ENCODE measurements around the gene DENND1A.

DNA sequence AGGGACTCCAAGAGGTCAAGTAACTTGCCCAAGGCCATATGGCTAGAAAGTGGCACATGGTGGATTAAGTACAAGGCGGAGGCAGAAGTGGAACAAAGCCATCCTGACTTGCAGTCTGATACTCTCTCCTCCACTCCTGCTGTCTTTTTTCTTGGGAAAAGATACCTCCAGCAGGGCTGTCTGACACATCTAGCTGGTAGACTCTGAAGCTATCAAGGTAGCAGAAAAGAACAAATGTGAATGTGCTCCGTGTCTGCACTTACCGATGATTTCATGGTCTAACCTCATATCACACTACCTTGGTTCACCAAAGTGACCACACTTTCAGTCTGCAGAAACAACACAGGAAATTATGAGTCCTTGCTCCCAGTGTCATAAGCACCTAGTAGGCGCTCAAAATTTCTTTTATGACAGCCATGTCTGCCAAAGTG, 289.1 kb downstream of the DENND1A start:
- TF ChIP-seq CTCF (IDR thresholded peaks at IDR 0.05; ENCODE audit: insufficient read depth, low read length, poor library complexity, severe bottlenecking) (no peak), EZH2phosphoT487 (conservative IDR thresholded peaks at IDR 0.05; ENCODE audit: low read length) (no peak)

Data from SU-DHL-6 (cell line).